ENCODE measurements around the gene UROC1.

DNA sequence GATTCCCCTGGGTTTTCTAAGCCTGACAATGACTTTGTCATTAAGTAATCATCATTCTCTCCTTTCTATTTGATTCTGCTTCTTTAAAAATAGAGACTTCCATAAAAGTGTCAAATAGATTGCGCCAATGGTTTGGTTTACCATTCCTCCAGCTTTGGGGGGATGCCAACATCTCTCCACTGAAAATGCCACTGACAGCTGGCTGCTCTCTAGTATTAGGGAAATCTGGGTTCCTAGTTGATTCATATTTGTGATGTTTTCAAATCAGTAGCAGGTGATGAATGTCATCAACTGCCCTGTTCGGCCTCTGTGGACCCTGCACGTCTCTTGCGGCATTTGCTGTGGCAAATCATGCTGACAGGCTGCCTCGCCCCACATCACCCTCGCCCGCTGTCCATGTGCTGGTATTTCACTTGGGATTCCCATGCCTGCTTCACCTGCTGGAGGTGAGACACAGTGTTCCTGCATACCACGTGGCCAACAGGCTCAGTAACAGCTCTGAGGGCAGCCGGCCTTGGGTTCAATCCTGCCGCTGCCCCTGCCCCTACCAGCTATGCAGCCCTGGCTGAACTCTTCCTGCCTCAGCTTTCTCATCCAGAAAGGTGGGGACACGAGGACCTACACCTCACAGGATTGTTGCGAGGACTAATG, 70.0 kb downstream of the UROC1 start:
- no peak for TF ChIP-seq TARDBP (IDR thresholded peaks at IDR 0.05)
- TF ChIP-seq ZNF384 (IDR thresholded peaks at IDR 0.05) = no peak
- TF ChIP-seq ELF4 (IDR thresholded peaks at IDR 0.05) = no peak
- TF ChIP-seq FOXM1 (IDR thresholded peaks at IDR 0.05; ENCODE audit: borderline replicate concordance) = no peak
- TF ChIP-seq SUZ12 (IDR thresholded peaks at IDR 0.05) = no peak
- TF ChIP-seq SP1 (IDR thresholded peaks at IDR 0.05) = no peak
- TF ChIP-seq CTBP1 (IDR thresholded peaks at IDR 0.05; ENCODE audit: borderline replicate concordance) = no peak
- no peak for TF ChIP-seq PKNOX1 (IDR thresholded peaks at IDR 0.05)
- no peak for TF ChIP-seq BHLHE40 (IDR thresholded peaks at IDR 0.05; ENCODE audit: borderline replicate concordance)
- TF ChIP-seq ARNT (IDR thresholded peaks at IDR 0.05) = no peak
- no peak for TF ChIP-seq NFRKB (IDR thresholded peaks at IDR 0.05)
- TF ChIP-seq LEF1 (IDR thresholded peaks at IDR 0.05; ENCODE audit: borderline replicate concordance) = no peak
- no peak for TF ChIP-seq FOXA1 (IDR thresholded peaks at IDR 0.05)
- TF ChIP-seq L3MBTL2 (conservative IDR thresholded peaks at IDR 0.05) = no peak
